ENCODE data around the gene SPDEF. TPM values are rescaled to one million over a fixed set of nuclear protein-coding genes. Genes with fewer than 3 reads are reported as not detected.

The SPDEF gene
- polyA plus RNA-seq, 2 of the 4 experiments (the other 2 are of a cell fraction), result 4.3 to 5.4 TPM

GRCh38 chr6:34556493-34556892 is 364 bp upstream of the SPDEF start:
- TF ChIP-seq KDM5A (IDR thresholded peaks at IDR 0.05) (no peak), ZFP36 (IDR thresholded peaks at IDR 0.05; ENCODE audit: borderline replicate concordance, partially characterized antibody) (peak; percentile 71)
- 82% methylated on average over 8 of the region's 9 CpGs for WGBS (ENCODE audit: missing lambda C conversion rate)
- H3K9me3 ChIP-seq, result peaks cover 7% of the 10 kb centered on the region; the same call in 1 of the 3 replicates
- no peak for ATAC-seq
- FAIRE-seq, result no peak
- POLR2A ChIA-PET, result no interaction called here
- CTCF ChIA-PET, result interaction anchor here (0.5 to 1.7 kb wide), 4 partner anchors 17 to 66 kb away, joined by 3 to 4 read pairs (median 4); no protein-coding TSS in a partner anchor
- H3K4me2 ChIP-seq, result peak overlapping the region; percentile 85
- H3K4me1 ChIP-seq, result peaks cover 53% of the 10 kb centered on the region
- no peak for DNase-seq (ENCODE audit: low read depth in 1 of 2, low spot score in 1 of 2)
- H3K4me3 ChIP-seq, result peak overlapping the region; percentile 24; the same call in 1 of the 3 replicates
- H3K27ac ChIP-seq, result peak overlapping the region; percentile 76 to 93

- H3K4me1 ChIP-seq, result peaks cover 48% of the 10 kb centered on the region
- 0 out of 3 replicates have a peak overlapping the region, but pooled peaks have one; percentile 24 for H3K4me3 ChIP-seq
- CTCF ChIA-PET, result interaction anchor here (1.1 to 1.7 kb wide), 4 partner anchors 15 to 54 kb away, joined by 3 to 4 read pairs (median 4); no protein-coding TSS in a partner anchor
- TF ChIP-seq MAZ (IDR thresholded peaks at IDR 0.05; ENCODE audit: borderline replicate concordance, low read depth, low read length) (no peak), HEYL (CRISPR knock-in tag; IDR thresholded peaks at IDR 0.05) (no peak), NPAS2 (CRISPR knock-in tag; IDR thresholded peaks at IDR 0.05; ENCODE audit: borderline replicate concordance) (no peak), NFE2L2 (conservative IDR thresholded peaks at IDR 0.05; ENCODE audit: low read length) (no peak), RARB (CRISPR knock-in tag; IDR thresholded peaks at IDR 0.05) (no peak), POLR2A (IDR thresholded peaks at IDR 0.05; ENCODE audit: low read length) (no peak), ZFP36 (IDR thresholded peaks at IDR 0.05; ENCODE audit: borderline replicate concordance, partially characterized antibody) (no peak), EHMT2 (IDR thresholded peaks at IDR 0.05; ENCODE audit: low read depth) (no peak)
- TF ChIP-seq, protein P1, sequence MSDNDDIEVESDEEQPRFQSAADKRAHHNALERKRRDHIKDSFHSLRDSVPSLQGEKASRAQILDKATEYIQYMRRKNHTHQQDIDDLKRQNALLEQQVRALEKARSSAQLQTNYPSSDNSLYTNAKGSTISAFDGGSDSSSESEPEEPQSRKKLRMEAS (IDR thresholded peaks at IDR 0.05), result no peak
- H3K4me2 ChIP-seq, result peak overlapping the region; percentile 85
- DNase-seq (ENCODE audit: low read depth in 1 of 2, low spot score in 1 of 2), result no peak
- peak in 1 of 2 experiments; percentile 8; a peak in 2 of 6 replicates for ATAC-seq
- no peak for FAIRE-seq
- H3K9me3 ChIP-seq, result peaks cover 7% of the 10 kb centered on the region; the same call in 1 of the 3 replicates
- H3K27ac ChIP-seq, result peak overlapping the region; percentile 76 to 93
- POLR2A ChIA-PET, result no interaction called here
- WGBS (ENCODE audit: missing lambda C conversion rate), result no CpG with 5 or more reads among the region's 8 CpGs
Measured at GRCh38 chr6:34555328-34555727, 801 bp downstream of the SPDEF start.

- peak overlapping the region; percentile 85 for H3K4me2 ChIP-seq
Measured at GRCh38 chr6:34555007-34555322, 1.2 kb downstream of the SPDEF start.

DNA sequence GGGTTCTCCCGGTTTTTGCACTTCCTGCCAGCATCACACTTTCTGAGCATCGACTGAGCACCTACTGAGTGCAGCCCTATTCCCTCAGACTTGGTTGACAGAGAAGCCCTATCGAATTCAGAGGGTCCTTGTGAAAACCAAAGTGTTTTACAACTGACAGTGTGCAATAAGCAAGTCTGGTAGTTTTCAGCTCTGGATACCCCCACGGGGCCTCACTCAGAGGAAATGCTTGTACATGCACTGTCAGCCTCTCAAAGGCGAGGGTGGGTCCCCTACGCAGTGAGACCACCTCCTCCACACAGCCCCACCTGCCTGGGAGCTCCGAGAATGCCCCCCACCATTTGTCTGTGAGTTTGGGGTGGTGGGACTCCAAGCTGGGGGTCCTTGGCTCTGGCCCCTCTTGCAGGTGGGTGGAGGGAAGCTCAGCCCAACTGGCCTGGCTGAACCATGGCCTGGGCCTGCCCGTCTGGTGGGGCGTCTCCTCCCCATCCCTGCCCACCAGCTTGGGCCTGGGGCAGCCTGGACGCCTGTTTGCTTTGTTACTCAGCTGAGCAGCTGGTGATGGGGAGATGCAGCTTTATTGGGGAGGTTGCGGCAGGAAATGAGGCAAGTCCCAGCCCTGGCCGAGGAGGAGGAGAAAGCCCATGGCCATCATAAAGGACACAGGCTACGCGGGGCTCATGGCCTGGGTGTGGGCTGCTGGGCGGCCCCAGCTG is 1.7 kb downstream of the SPDEF start:
- peaks cover 47% of the 10 kb centered on the region for H3K4me1 ChIP-seq
- TF ChIP-seq CEBPB (IDR thresholded peaks at IDR 0.05), result no peak
- no peak for TF ChIP-seq JUNB (IDR thresholded peaks at IDR 0.05)
- TF ChIP-seq KDM5A (IDR thresholded peaks at IDR 0.05), result no peak
- TF ChIP-seq CHD2 (IDR thresholded peaks at IDR 0.05; ENCODE audit: low read length, partially characterized antibody), result no peak
- TF ChIP-seq, protein P2, sequence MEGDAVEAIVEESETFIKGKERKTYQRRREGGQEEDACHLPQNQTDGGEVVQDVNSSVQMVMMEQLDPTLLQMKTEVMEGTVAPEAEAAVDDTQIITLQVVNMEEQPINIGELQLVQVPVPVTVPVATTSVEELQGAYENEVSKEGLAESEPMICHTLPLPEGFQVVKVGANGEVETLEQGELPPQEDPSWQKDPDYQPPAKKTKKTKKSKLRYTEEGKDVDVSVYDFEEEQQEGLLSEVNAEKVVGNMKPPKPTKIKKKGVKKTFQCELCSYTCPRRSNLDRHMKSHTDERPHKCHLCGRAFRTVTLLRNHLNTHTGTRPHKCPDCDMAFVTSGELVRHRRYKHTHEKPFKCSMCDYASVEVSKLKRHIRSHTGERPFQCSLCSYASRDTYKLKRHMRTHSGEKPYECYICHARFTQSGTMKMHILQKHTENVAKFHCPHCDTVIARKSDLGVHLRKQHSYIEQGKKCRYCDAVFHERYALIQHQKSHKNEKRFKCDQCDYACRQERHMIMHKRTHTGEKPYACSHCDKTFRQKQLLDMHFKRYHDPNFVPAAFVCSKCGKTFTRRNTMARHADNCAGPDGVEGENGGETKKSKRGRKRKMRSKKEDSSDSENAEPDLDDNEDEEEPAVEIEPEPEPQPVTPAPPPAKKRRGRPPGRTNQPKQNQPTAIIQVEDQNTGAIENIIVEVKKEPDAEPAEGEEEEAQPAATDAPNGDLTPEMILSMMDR (IDR thresholded peaks at IDR 0.05), result no peak
- TF ChIP-seq FOSL2 (IDR thresholded peaks at IDR 0.05), result no peak
- TF ChIP-seq FOSL2 (CRISPR knock-in tag; IDR thresholded peaks at IDR 0.05), result no peak
- TF ChIP-seq, protein P3, sequence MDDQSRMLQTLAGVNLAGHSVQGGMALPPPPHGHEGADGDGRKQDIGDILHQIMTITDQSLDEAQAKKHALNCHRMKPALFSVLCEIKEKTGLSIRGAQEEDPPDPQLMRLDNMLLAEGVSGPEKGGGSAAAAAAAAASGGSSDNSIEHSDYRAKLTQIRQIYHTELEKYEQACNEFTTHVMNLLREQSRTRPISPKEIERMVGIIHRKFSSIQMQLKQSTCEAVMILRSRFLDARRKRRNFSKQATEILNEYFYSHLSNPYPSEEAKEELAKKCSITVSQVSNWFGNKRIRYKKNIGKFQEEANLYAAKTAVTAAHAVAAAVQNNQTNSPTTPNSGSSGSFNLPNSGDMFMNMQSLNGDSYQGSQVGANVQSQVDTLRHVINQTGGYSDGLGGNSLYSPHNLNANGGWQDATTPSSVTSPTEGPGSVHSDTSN (IDR thresholded peaks at IDR 0.05), result no peak
- TF ChIP-seq SREBF2 (IDR thresholded peaks at IDR 0.05), result no peak
- no peak for TF ChIP-seq POLR2AphosphoS2 (conservative IDR thresholded peaks at IDR 0.05; ENCODE audit: low read length)
- 43% methylated on average over 6 of the region's 15 CpGs for WGBS (ENCODE audit: missing lambda C conversion rate)
- H3K4me2 ChIP-seq, result peak overlapping the region; percentile 85
- 0 out of 3 replicates have a peak overlapping the region, but pooled peaks have one; percentile 24 for H3K4me3 ChIP-seq
- no peak; a peak in 1 of 6 replicates for ATAC-seq
- peaks cover 7% of the 10 kb centered on the region; the same call in 1 of the 3 replicates for H3K9me3 ChIP-seq
- H3K27ac ChIP-seq, result peak overlapping the region; percentile 76 to 93
- no peak for DNase-seq (ENCODE audit: low read depth in 1 of 2, low spot score in 1 of 2)
- ChIA-PET CTCF (interaction anchor here (1.1 kb wide), 1 partner anchor 18 kb away, joined by 4 read pairs; no protein-coding TSS in a partner anchor), POLR2A (interaction anchor here (0.6 kb wide), 1 partner anchor 355 kb away, joined by 3 read pairs; no protein-coding TSS in a partner anchor)
- FAIRE-seq, result no peak

More at GRCh38 chr6:34555007-34555322, 1.2 kb downstream of the SPDEF start:
- WGBS (ENCODE audit: missing lambda C conversion rate), result 87% methylated on average over 8 of the region's 11 CpGs
- FAIRE-seq, result no peak
- 0 out of 3 replicates have a peak overlapping the region, but pooled peaks have one; percentile 24 for H3K4me3 ChIP-seq
- no peak for TF ChIP-seq POLR2A (IDR thresholded peaks at IDR 0.05; ENCODE audit: low read length)
- no peak for TF ChIP-seq HEYL (CRISPR knock-in tag; IDR thresholded peaks at IDR 0.05)
- TF ChIP-seq, protein P3 (IDR thresholded peaks at IDR 0.05), result no peak
- no peak for TF ChIP-seq HOXA7 (CRISPR knock-in tag; IDR thresholded peaks at IDR 0.05)
- POLR2A ChIA-PET, result no interaction called here
- no peak for DNase-seq (ENCODE audit: low read depth in 1 of 2, low spot score in 1 of 2)
- peaks cover 7% of the 10 kb centered on the region; the same call in 1 of the 3 replicates for H3K9me3 ChIP-seq
- CTCF ChIA-PET, result interaction anchor here (1.1 to 1.2 kb wide), 2 partner anchors 14 to 18 kb away, joined by 4 read pairs; no protein-coding TSS in a partner anchor
- no peak; a peak in 1 of 6 replicates for ATAC-seq
- H3K4me1 ChIP-seq, result peaks cover 47% of the 10 kb centered on the region
- peak overlapping the region; percentile 76 to 93; a peak in 5 of 6 replicates for H3K27ac ChIP-seq

Data from A549 (cell line).